A549 (cell line): Measurements from ENCODE around the gene TSN. TPM values are rescaled to one million over a fixed set of nuclear protein-coding genes. Genes with fewer than 3 reads are reported as not detected.

Experiments used
- ATAC-seq, 2 experiments: fragments of 200-7000 bp in 1 of 2; fragments of >200 bp in 1 of 2; cut with Nextera tagmentation in 1 of 2; cut with Tn5 transposase in 1 of 2; 3 replicates each; pipeline versions ENCODE4 v1.8.0 to v1.9.1; 2018 to 2020; ENCODE audit warnings: mild to moderate bottlenecking in 1 of 2, moderate library complexity in 1 of 2
- CTCF ChIA-PET: fragments of 300-600 bp; sonication (Branson Sonifier 250); formaldehyde crosslinking; extraction: SDS; loops from one replicate; lab custom pipeline; 2021; ENCODE audit warnings: antibody characterized with exemption, inconsistent platforms; lab: Yijun Ruan, JAX
- POLR2A ChIA-PET: fragments of 350-600 bp; formaldehyde crosslinking; extraction: SDS; loops from one replicate; lab custom pipeline; 2021; ENCODE audit warnings: antibody characterized with exemption, inconsistent platforms; lab: Yijun Ruan, JAX
- DNase-seq, 2 experiments: peaks; one replicate each; pipeline versions ENCODE4 v3.0.0 to v3.0.0-alpha.2; 2011 to 2016; ENCODE audit warnings: low read depth in 1 of 2, low spot score in 1 of 2
- FAIRE-seq: peaks from 2 replicates; lab custom pipeline; 2011; peaks lifted over from hg19 to GRCh38; lab: Jason Lieb, UNC
- H3K27ac ChIP-seq, 2 experiments: fragments of >200 bp; sonication (Bioruptor Twin); formaldehyde crosslinking; 3 replicates each; pipeline ENCODE4 v1.5.1; 2016 to 2017
- H3K4me1 ChIP-seq: fragments of >200 bp; sonication (Bioruptor Twin); formaldehyde crosslinking; 3 replicates; pipeline ENCODE4 v1.6.1; 2016
- H3K4me2 ChIP-seq: fragments of >200 bp; sonication (Bioruptor Twin); formaldehyde crosslinking; 3 replicates; pipeline ENCODE4 v1.6.1; 2016
- H3K4me3 ChIP-seq: fragments of >200 bp; sonication (Bioruptor Twin); formaldehyde crosslinking; 3 replicates; pipeline ENCODE4 v1.5.1; 2016
- H3K9me3 ChIP-seq: fragments of >200 bp; sonication (Bioruptor Twin); formaldehyde crosslinking; 3 replicates; pipeline ENCODE4 v1.6.1; 2016
- ATOH8 ChIP-seq: fragments of 250-450 bp; sonication (Bioruptor Pico); IDR thresholded peaks from 2 replicates; pipeline ENCODE4 v1.5.0; 2020; ENCODE audit warnings: low read depth, mild to moderate bottlenecking, moderate library complexity
- BHLHE40 ChIP-seq: IDR thresholded peaks from 2 replicates; pipeline ENCODE4 v1.6.1; 2012; ENCODE audit warnings: low read depth, low read length, inconsistent platforms
- CBX2 ChIP-seq: fragments of 200-600 bp; sonication (generic); IDR thresholded peaks from 2 replicates; pipeline ENCODE4 v1.6.1; 2016; ENCODE audit warnings: low read depth, mild to moderate bottlenecking, borderline replicate concordance
- CBX8 ChIP-seq: fragments of 200-600 bp; sonication (generic); IDR thresholded peaks from 2 replicates; pipeline ENCODE4 v1.6.1; 2016
- CHD2 ChIP-seq: fragments of 150-350 bp; IDR thresholded peaks from 2 replicates; pipeline ENCODE4 v1.6.1; 2014; ENCODE audit warnings: low read length; ENCODE audit not compliant: partially characterized antibody
- CHD4 ChIP-seq: fragments of 200-600 bp; sonication (generic); IDR thresholded peaks from 2 replicates; pipeline ENCODE4 v1.6.1; 2016; ENCODE audit warnings: antibody characterized with exemption, mild to moderate bottlenecking, borderline replicate concordance
- E2F6 ChIP-seq: IDR thresholded peaks from 2 replicates; pipeline ENCODE4 v1.6.1; 2012; ENCODE audit warnings: low read depth, borderline replicate concordance
- EHF ChIP-seq: fragments of 250-450 bp; sonication (Bioruptor Pico); IDR thresholded peaks from 2 replicates; pipeline ENCODE4 v1.5.0; 2020; ENCODE audit warnings: mild to moderate bottlenecking
- EHMT2 ChIP-seq: fragments of 200-600 bp; sonication (generic); IDR thresholded peaks from 2 replicates; pipeline ENCODE4 v1.6.1; 2016; ENCODE audit warnings: antibody characterized with exemption, low read depth, mild to moderate bottlenecking, moderate library complexity
- EP300 ChIP-seq, 2 experiments: fragments of >200 bp; sonication (Bioruptor Twin); formaldehyde crosslinking; IDR thresholded peaks; 2 replicates in 1 of 2; 3 replicates in 1 of 2; pipeline ENCODE4 v1.6.1; 2016 to 2017
- ESRRA ChIP-seq: fragments of 150-350 bp; IDR thresholded peaks from 2 replicates; pipeline ENCODE4 v1.6.1; 2014; ENCODE audit warnings: mild to moderate bottlenecking, low read length, borderline replicate concordance
- GATA3 ChIP-seq: IDR thresholded peaks from 2 replicates; pipeline ENCODE4 v1.6.1; 2012; ENCODE audit warnings: borderline replicate concordance
- HMGXB4 ChIP-seq: fragments of 250-450 bp; sonication (Bioruptor Pico); IDR thresholded peaks from 2 replicates; pipeline ENCODE4 v1.5.0; 2021; ENCODE audit warnings: mild to moderate bottlenecking, moderate library complexity, borderline replicate concordance
- HOXA7 ChIP-seq: fragments of 250-450 bp; sonication (Bioruptor Pico); IDR thresholded peaks from 2 replicates; pipeline ENCODE4 v1.5.0; 2020; ENCODE audit warnings: mild to moderate bottlenecking, moderate library complexity
- HOXB13 ChIP-seq: fragments of 250-450 bp; sonication (Bioruptor Pico); IDR thresholded peaks from 2 replicates; pipeline ENCODE4 v1.5.0; 2020; ENCODE audit warnings: low read depth, mild to moderate bottlenecking, moderate library complexity
- HOXB5 ChIP-seq: fragments of 250-450 bp; sonication (Bioruptor Pico); IDR thresholded peaks from 2 replicates; pipeline ENCODE4 v1.5.0; 2020; ENCODE audit warnings: mild to moderate bottlenecking, moderate library complexity
- KDM1A ChIP-seq: fragments of 200-600 bp; sonication (generic); IDR thresholded peaks from 2 replicates; pipeline ENCODE4 v1.6.1; 2016; ENCODE audit warnings: low read depth, mild to moderate bottlenecking
- MAZ ChIP-seq: fragments of 150-350 bp; IDR thresholded peaks from 2 replicates; pipeline ENCODE4 v1.6.1; 2014; ENCODE audit warnings: antibody characterized with exemption, low read depth, low read length, borderline replicate concordance
- NR3C1 ChIP-seq: fragments of >200 bp; sonication (Bioruptor Twin); formaldehyde crosslinking; IDR thresholded peaks from 3 replicates; pipeline ENCODE4 v1.6.1; 2017
- PBX3 ChIP-seq: IDR thresholded peaks from 2 replicates; pipeline ENCODE4 v1.6.1; 2012
- PHF8 ChIP-seq: fragments of 200-600 bp; sonication (generic); IDR thresholded peaks from 2 replicates; pipeline ENCODE4 v1.6.1; 2016; ENCODE audit warnings: low read depth, mild to moderate bottlenecking, antibody characterized with exemption, moderate library complexity, borderline replicate concordance
- POLR2AphosphoS2 ChIP-seq: conservative IDR thresholded peaks from 2 replicates; pipeline ENCODE4 v1.6.1; 2012; ENCODE audit warnings: low read length, improper control_type of control experiment, inconsistent platforms
- RFX5 ChIP-seq: fragments of 450-650 bp; IDR thresholded peaks from 2 replicates; pipeline ENCODE4 v1.7.1; 2014; ENCODE audit warnings: antibody characterized with exemption, mild to moderate bottlenecking, moderate library complexity
- RNF2 ChIP-seq: fragments of 200-600 bp; sonication (generic); IDR thresholded peaks from 2 replicates; pipeline ENCODE4 v1.6.1; 2016; ENCODE audit warnings: low read depth, mild to moderate bottlenecking, antibody characterized with exemption, moderate library complexity, borderline replicate concordance
- SREBF2 ChIP-seq: fragments of 450-650 bp; IDR thresholded peaks from 2 replicates; pipeline ENCODE4 v1.6.1; 2014; ENCODE audit warnings: mild to moderate bottlenecking, moderate library complexity
- TFCP2L1 ChIP-seq: fragments of 250-450 bp; sonication (Bioruptor Pico); IDR thresholded peaks from 2 replicates; pipeline ENCODE4 v1.5.0; 2021; ENCODE audit warnings: mild to moderate bottlenecking
- ZFP36 ChIP-seq: fragments of 450-650 bp; IDR thresholded peaks from 2 replicates; pipeline ENCODE4 v1.6.1; 2014; ENCODE audit warnings: borderline replicate concordance; ENCODE audit not compliant: partially characterized antibody
- ZSCAN20 ChIP-seq: fragments of 250-450 bp; sonication (Bioruptor Pico); IDR thresholded peaks from 2 replicates; pipeline ENCODE4 v1.8.0; 2022; ENCODE audit warnings: mild to moderate bottlenecking, moderate library complexity
- WGBS: methylation state at CpG from one replicate; pipeline ENCODE4 v1.1.6; 2017; ENCODE audit errors: missing lambda C conversion rate; 5-methylcytosine and 5-hydroxymethylcytosine counted together
- polyA plus RNA-seq, 4 experiments: library from polyadenylated mRNA; depleted of rRNA in 3 of 4; stranded (reverse); fragments of >200 nt; fragmentation: RNase III in 1 of 4; extraction: RNeasy Plus Mini Kit Qiagen cat#74134 plus additional on column Dnase treatment in 1 of 4; gene quantifications; 2 replicates in 3 of 4; 3 replicates in 1 of 4; pipeline ENCODE4 v1.2.3, GENCODE V29; 2011 to 2017

Gene TSN
- polyA plus RNA-seq, 2 of the 4 experiments (the other 2 are of a cell fraction), result 56.8 to 101 TPM

- Histone ChIP-seq H3K4me3 (no peak overlapping the region), H3K4me1 (peaks cover 19% of the 10 kb centered on the region), H3K4me2 (no peak overlapping the region), H3K27ac (no peak overlapping the region), H3K9me3 (no peaks in the 10 kb centered on the region)
- ChIA-PET CTCF (interaction anchor here (2.6 kb wide), 1 partner anchor 13 kb away, joined by 11 read pairs; no protein-coding TSS in a partner anchor), POLR2A (no interaction called here)
- no peak for TF ChIP-seq CHD4
- no peak for TF ChIP-seq CBX2
- no peak for TF ChIP-seq E2F6
- no peak for TF ChIP-seq SREBF2
- no peak for TF ChIP-seq PBX3
- no peak for TF ChIP-seq ZSCAN20 (CRISPR knock-in tag)
- TF ChIP-seq PHF8, result no peak
- no peak for TF ChIP-seq CHD2
- no peak for TF ChIP-seq GATA3
- TF ChIP-seq RFX5, result no peak
- no peak for TF ChIP-seq EHF (CRISPR knock-in tag)
- no peak for TF ChIP-seq HOXB13 (CRISPR knock-in tag)
- no peak for TF ChIP-seq CBX8
- no peak for TF ChIP-seq ZFP36
- no peak for TF ChIP-seq ATOH8
- no peak for TF ChIP-seq NR3C1
- ATAC-seq (no peak), FAIRE-seq (no peak), DNase-seq (no peak)
- 81% methylated on average over 4 of the region's 4 CpGs for WGBS
These were observed 49.5 kb upstream of the TSN start for GRCh38 chr2:121705958-121706357.

- POLR2A ChIA-PET, result interaction anchor here (1.0 to 1.3 kb wide), 2 partner anchors 58 to 176 kb away, joined by 3 to 7 read pairs; partner anchors contain the start of genes CLASP1 and RNU4ATAC
- FAIRE-seq (no peak), DNase-seq (peak in 1 of 2 experiments; percentile 71), ATAC-seq (peak; percentile 67 to 74)
- H3K4me1 ChIP-seq, result peaks cover 19% of the 10 kb centered on the region
- H3K27ac ChIP-seq, result peak overlapping the region; percentile 37 to 61
- no peaks in the 10 kb centered on the region for H3K9me3 ChIP-seq
- CTCF ChIA-PET, result interaction anchor here (1.7 kb wide), 1 partner anchor 11 kb away, joined by 5 read pairs; no protein-coding TSS in a partner anchor
- no peak overlapping the region for H3K4me3 ChIP-seq
- no peak for TF ChIP-seq KDM1A
- TF ChIP-seq EHF (CRISPR knock-in tag), result no peak
- TF ChIP-seq HOXB5, result no peak
- TF ChIP-seq PBX3, result no peak
- TF ChIP-seq EHMT2, result no peak
- no peak for TF ChIP-seq HOXA7
- TF ChIP-seq RNF2, result no peak
- TF ChIP-seq MAZ, result no peak
- TF ChIP-seq BHLHE40, result no peak
- no peak for TF ChIP-seq EP300 (IDR thresholded peaks at IDR 0.05)
- TF ChIP-seq HMGXB4, result no peak
- no peak for TF ChIP-seq RFX5
- TF ChIP-seq ESRRA, result no peak
- no peak for TF ChIP-seq POLR2AphosphoS2
- TF ChIP-seq TFCP2L1 (CRISPR knock-in tag), result no peak
- no peak for TF ChIP-seq SREBF2
- peak overlapping the region; percentile 56 for H3K4me2 ChIP-seq
- WGBS, result 25% methylated on average over 9 of the region's 9 CpGs
These were observed 48.0 kb upstream of the TSN start for GRCh38 chr2:121707344-121707919.
